ENCODE data around the gene VASH1.

Gene VASH1

GRCh38 chr14:76780058-76780345 lies 18.7 kb downstream of the VASH1 start:
- TF ChIP-seq ZNF18 (tag by site-specific recombination; IDR thresholded peaks at IDR 0.05), result no peak
- Histone ChIP-seq H3K27ac (ENCODE audit: extremely low read depth, low read depth, low read length) (no peak overlapping the region), H3K9me3 (ENCODE audit: control insufficient read depth, insufficient read depth, low read depth, low read length) (no peaks in the 10 kb centered on the region), H3K4me3 (ENCODE audit: low read depth, low read length) (no peak overlapping the region), H3K36me3 (ENCODE audit: control insufficient read depth in 2 of 2, insufficient read depth in 1 of 2, low read length in 2 of 2) (peaks cover 0 to 61% of the 10 kb centered on the region in 2 experiments; a peak in 1 of 3 replicates), H3K4me1 (ENCODE audit: control insufficient read depth, insufficient read depth, low read length) (no peaks in the 10 kb centered on the region)
- ChIA-PET CTCF (interaction anchor here (1.0 to 1.4 kb wide), 2 partner anchors 69 to 70 kb away, joined by 4 to 6 read pairs; no protein-coding TSS in a partner anchor), POLR2A (no interaction called here)

GRCh38 chr14:76780360-76780759 lies 19.1 kb downstream of the VASH1 start:
- Histone ChIP-seq H3K9me3 (ENCODE audit: control insufficient read depth, insufficient read depth, low read depth, low read length) (no peaks in the 10 kb centered on the region), H3K4me3 (ENCODE audit: low read depth, low read length) (no peak overlapping the region), H3K27ac (ENCODE audit: extremely low read depth, low read depth, low read length) (no peak overlapping the region), H3K4me1 (ENCODE audit: control insufficient read depth, insufficient read depth, low read length) (no peaks in the 10 kb centered on the region), H3K36me3 (ENCODE audit: control insufficient read depth in 2 of 2, insufficient read depth in 1 of 2, low read length in 2 of 2) (peaks cover 0 to 64% of the 10 kb centered on the region in 2 experiments; a peak in 1 of 3 replicates)
- ChIA-PET POLR2A (interaction anchor here (1.3 kb wide), 1 partner anchor 8 kb away, joined by 3 read pairs; no protein-coding TSS in a partner anchor), CTCF (interaction anchor here (1.0 to 1.4 kb wide), 2 partner anchors 69 to 70 kb away, joined by 3 to 6 read pairs; no protein-coding TSS in a partner anchor)
- TF ChIP-seq ZNF623 (tag by site-specific recombination; IDR thresholded peaks at IDR 0.05) (no peak), ZNF488 (tag by site-specific recombination; IDR thresholded peaks at IDR 0.05) (no peak), ZNF140 (tag by site-specific recombination; IDR thresholded peaks at IDR 0.05) (no peak), ZNF518A (tag by site-specific recombination; conservative IDR thresholded peaks at IDR 0.05; ENCODE audit: low read depth) (no peak), ZBTB11 (tag by site-specific recombination; conservative IDR thresholded peaks at IDR 0.05; ENCODE audit: low read depth) (no peak), ZNF221 (tag by site-specific recombination; IDR thresholded peaks at IDR 0.05; ENCODE audit: borderline replicate concordance) (no peak), ZNF658 (tag by site-specific recombination; IDR thresholded peaks at IDR 0.05) (no peak), ZBTB6 (tag by site-specific recombination; IDR thresholded peaks at IDR 0.05) (no peak), ZNF639 (tag by site-specific recombination; IDR thresholded peaks at IDR 0.05) (no peak), ATF2 (tag by site-specific recombination; IDR thresholded peaks at IDR 0.05; ENCODE audit: low read depth) (no peak), ZFHX2 (tag by site-specific recombination; conservative IDR thresholded peaks at IDR 0.05) (no peak), ZBTB20 (tag by site-specific recombination; IDR thresholded peaks at IDR 0.05) (no peak), ZNF416 (tag by site-specific recombination; IDR thresholded peaks at IDR 0.05) (no peak), ZNF391 (tag by site-specific recombination; IDR thresholded peaks at IDR 0.05; ENCODE audit: borderline replicate concordance, low read depth) (no peak), PRDM1 (tag by site-specific recombination; IDR thresholded peaks at IDR 0.05) (no peak)
